Epithelial cell of proximal tubule (primary cell): ENCODE results near the gene ACTN3. TPM values are rescaled to one million over a fixed set of nuclear protein-coding genes. Genes with fewer than 3 reads are reported as not detected.
"Not testable (repeated sequence)": the region's sequence is repeated elsewhere in the genome, so short reads cannot be mapped to it uniquely, and the experiment has no call there.

Experiments used
- DNase-seq: peaks from one replicate; pipeline ENCODE4 v3.0.0-alpha.2; 2011; ENCODE audit warnings: low read depth
- H3K4me3 ChIP-seq: 2 replicates; pipeline ENCODE4 v1.5.1; 2011; ENCODE audit warnings: low read depth, mild to moderate bottlenecking, low read length
- CTCF ChIP-seq: conservative IDR thresholded peaks from 2 replicates; pipeline ENCODE4 v1.5.1; 2012; ENCODE audit warnings: low read depth, mild to moderate bottlenecking, low read length
- total RNA-seq: library from RNA; depleted of rRNA; stranded (reverse); fragments of >200 nt; gene quantifications from 2 replicates; pipeline ENCODE4 v1.2.3, GENCODE V29; 2015

The ACTN3 gene
- total RNA-seq, 1 donor from 2014 or later, result not detected

GRCh38 chr11:66598993-66599392 is 52.3 kb downstream of the ACTN3 start:
- TF ChIP-seq CTCF, result no peak
- DNase-seq, result no peak
- H3K4me3 ChIP-seq, result no peak overlapping the region

GRCh38 chr11:66600219-66600618 is 53.5 kb downstream of the ACTN3 start:
- no peak for TF ChIP-seq CTCF
- H3K4me3 ChIP-seq, result no peak overlapping the region
- DNase-seq, result no peak

GRCh38 chr11:66600631-66601233 is 54.0 kb downstream of the ACTN3 start:
- DNase-seq, result no peak
- H3K4me3 ChIP-seq, result no peak overlapping the region
- TF ChIP-seq CTCF, result no peak

GRCh38 chr11:66603072-66603471 is 56.4 kb downstream of the ACTN3 start:
- DNase-seq, result no peak
- H3K4me3 ChIP-seq, result no peak overlapping the region
- no peak for TF ChIP-seq CTCF

GRCh38 chr11:66604155-66604554 is 57.5 kb downstream of the ACTN3 start:
- no peak overlapping the region for H3K4me3 ChIP-seq
- no peak for TF ChIP-seq CTCF
- DNase-seq, result no peak

GRCh38 chr11:66606608-66607007 is 59.9 kb downstream of the ACTN3 start:
- not testable (repeated sequence) for DNase-seq, H3K4me3 ChIP-seq

- peak; percentile 37 for DNase-seq
- no peak for TF ChIP-seq CTCF
Measured at GRCh38 chr11:66607126-66607834, 60.6 kb downstream of the ACTN3 start.

More at GRCh38 chr11:66607126-66607834, 60.6 kb downstream of the ACTN3 start:
- no peak overlapping the region for H3K4me3 ChIP-seq
